Gastroesophageal sphincter (tissue), 3 donors: ENCODE data around the gene CKS1B.

ENCODE experiments used
- CTCF ChIP-seq, 4 experiments: fragments of 200-600 bp in 2 of 4; fragments of 450-650 bp in 2 of 4; sonication (generic) in 1 of 4; IDR thresholded peaks; one replicate each; pipeline ENCODE4 v1.5.1; 2017 to 2019; ENCODE audit warnings: antibody characterized with exemption in 4 of 4, mild to moderate bottlenecking in 2 of 4, moderate library complexity in 2 of 4
- EP300 ChIP-seq: sonication (generic); formaldehyde crosslinking; IDR thresholded peaks from one replicate; pipeline ENCODE4 v1.6.1; 2017; ENCODE audit warnings: antibody characterized with exemption, mild to moderate bottlenecking
- POLR2A ChIP-seq, 2 donors: fragments of 450-650 bp; IDR thresholded peaks; one replicate each; pipeline ENCODE4 v1.6.1; 2017; ENCODE audit warnings: antibody characterized with exemption in 2 of 2, mild to moderate bottlenecking in 2 of 2, moderate library complexity in 1 of 2
- POLR2AphosphoS5 ChIP-seq: sonication (generic); formaldehyde crosslinking; IDR thresholded peaks from one replicate; pipeline ENCODE4 v1.6.1; 2017; ENCODE audit warnings: antibody characterized with exemption

- TF ChIP-seq CTCF (IDR thresholded peaks at IDR 0.05): peak in 3 of 4 experiments; percentile 41 to 66 (median 42)
- peak; percentile 55 to 62 for TF ChIP-seq POLR2A (IDR thresholded peaks at IDR 0.05)
- TF ChIP-seq POLR2AphosphoS5: peak; percentile 72
- TF ChIP-seq EP300: no peak
These were observed 37.9 kb upstream of the CKS1B start, which contains the start of gene PMVK for GRCh38 chr1:154936555-154937084.
